HG02759 (cell line): ENCODE results near the gene ATP9B.

Experiments used
- ATAC-seq: cut with Tn5 transposase; IDR thresholded peaks from one replicate; pipeline ENCODE4 v1.9.1; 2021; ENCODE audit warnings: mild to moderate bottlenecking, moderate library complexity; ENCODE audit not compliant: unreplicated experiment

The ATP9B gene

GRCh38 chr18:79195716-79196683 lies 126.8 kb downstream of the ATP9B start:
- no peak for ATAC-seq

- no peak for ATAC-seq
These were observed 128.3 kb downstream of the ATP9B start for GRCh38 chr18:79197531-79197930.

GRCh38 chr18:79199691-79200374 lies 130.6 kb downstream of the ATP9B start:
- ATAC-seq, result no peak

- ATAC-seq, result no peak
These were observed 131.5 kb downstream of the ATP9B start for GRCh38 chr18:79200546-79201268.

GRCh38 chr18:79203017-79203605 lies 133.9 kb downstream of the ATP9B start:
- no peak for ATAC-seq

GRCh38 chr18:79204889-79205807 lies 136.0 kb downstream of the ATP9B start:
- no peak for ATAC-seq

- no peak for ATAC-seq
These were observed 137.2 kb downstream of the ATP9B start for GRCh38 chr18:79206444-79206843.

- no peak for ATAC-seq
These were observed 139.7 kb downstream of the ATP9B start for GRCh38 chr18:79208906-79209305.

- ATAC-seq, result no peak
These were observed 141.1 kb downstream of the ATP9B start for GRCh38 chr18:79210002-79210910.

GRCh38 chr18:79211844-79212243 lies 142.7 kb downstream of the ATP9B start:
- no peak for ATAC-seq

- ATAC-seq, result no peak
These were observed 144.9 kb downstream of the ATP9B start for GRCh38 chr18:79214056-79214455.

- no peak for ATAC-seq
These were observed 147.0 kb downstream of the ATP9B start for GRCh38 chr18:79216176-79216575.

GRCh38 chr18:79217979-79218604 lies 148.9 kb downstream of the ATP9B start:
- no peak for ATAC-seq

- ATAC-seq, result no peak
These were observed 149.5 kb downstream of the ATP9B start for GRCh38 chr18:79218605-79219190.

GRCh38 chr18:79221136-79221535 lies 151.9 kb downstream of the ATP9B start:
- no peak for ATAC-seq

- ATAC-seq, result no peak
These were observed 153.6 kb downstream of the ATP9B start for GRCh38 chr18:79222790-79223189.

- peak; percentile 49 for ATAC-seq
These were observed 154.2 kb downstream of the ATP9B start for GRCh38 chr18:79223431-79223830.

- no peak for ATAC-seq
These were observed 155.2 kb downstream of the ATP9B start for GRCh38 chr18:79224381-79224780.
